KOPT-K1 (cell line): ENCODE results near the gene EPAS1.

Source experiments
- H3K27ac ChIP-seq: fragments of 200-600 bp; sonication (generic); 2 replicates; pipeline ENCODE4 v1.5.1; 2016; ENCODE audit warnings: antibody characterized with exemption, mild to moderate bottlenecking, low read depth, low read length; ENCODE audit not compliant: poor library complexity, severe bottlenecking
- H3K36me3 ChIP-seq: fragments of 200-600 bp; sonication (generic); 2 replicates; pipeline ENCODE4 v1.5.1; 2017; ENCODE audit warnings: antibody characterized with exemption, mild to moderate bottlenecking, low read length, moderate library complexity; ENCODE audit not compliant: insufficient read depth
- H3K9me3 ChIP-seq: fragments of 200-600 bp; sonication (generic); 2 replicates; pipeline ENCODE4 v1.5.1; 2017; ENCODE audit warnings: antibody characterized with exemption, low read length, mild to moderate bottlenecking; ENCODE audit not compliant: insufficient read depth, poor library complexity, severe bottlenecking

Gene EPAS1

DNA sequence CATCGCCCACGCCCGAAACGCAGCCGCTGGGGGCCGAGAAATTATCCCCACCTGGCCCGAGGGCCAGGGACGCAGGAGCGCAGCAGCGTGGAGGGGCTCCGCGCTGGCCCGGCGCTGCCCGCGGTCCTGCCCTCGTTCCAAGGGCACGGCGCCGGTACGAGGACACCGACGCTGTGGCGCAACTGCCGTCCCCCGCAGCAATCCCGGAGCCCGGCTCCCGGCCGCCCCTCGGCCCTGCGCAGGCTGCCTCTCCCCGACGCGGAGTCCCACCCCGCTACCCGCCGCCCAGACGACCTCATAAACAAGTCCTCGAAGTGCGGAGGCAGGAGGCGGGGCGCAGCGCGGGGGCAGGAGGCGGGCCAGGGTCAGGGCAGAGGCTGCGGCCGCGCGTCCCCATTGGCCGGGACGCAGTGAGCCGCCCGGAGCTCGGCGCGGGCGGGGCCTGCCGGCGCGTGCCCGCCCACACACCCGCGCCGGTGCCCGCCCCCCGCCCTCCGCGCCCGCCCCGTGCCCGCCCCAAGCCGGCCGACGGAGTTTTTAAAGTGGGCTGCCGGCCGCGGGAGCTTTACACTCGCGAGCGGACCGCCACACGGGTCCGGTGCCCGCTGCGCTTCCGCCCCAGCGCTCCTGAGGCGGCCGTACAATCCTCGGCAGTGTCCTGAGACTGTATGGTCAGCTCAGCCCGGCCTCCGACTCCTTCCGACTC, at the start of gene EPAS1:
EPAS1 (plus strand) TSS at position 568 of the 706 bp plus-strand sequence. CDS start 505 bp downstream, outside the sequence.
- Histone ChIP-seq H3K9me3 (no peaks in the 10 kb centered on the region), H3K36me3 (no peaks in the 10 kb centered on the region), H3K27ac (peak within 1 kb of the TSS; percentile 29)

DNA sequence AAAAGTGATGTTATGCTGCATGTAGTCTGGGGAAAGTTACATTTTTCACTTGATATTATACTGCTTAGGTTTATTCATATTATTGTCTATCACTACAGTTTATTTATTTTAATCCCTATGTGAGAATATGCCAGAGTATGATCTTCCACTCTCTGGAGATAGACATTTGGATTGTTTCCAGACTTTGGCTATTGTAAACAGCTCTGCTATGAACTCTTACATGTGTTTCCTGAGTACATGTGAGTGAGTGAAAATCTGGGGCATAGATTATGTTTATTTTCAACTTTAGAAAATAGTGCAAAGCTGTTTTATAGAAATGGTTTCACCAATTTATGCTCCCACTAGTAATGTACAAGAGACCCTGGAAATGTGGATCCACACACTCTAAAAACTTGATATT, 49.0 kb upstream of the EPAS1 start:
- no peaks in the 10 kb centered on the region for H3K36me3 ChIP-seq
- H3K9me3 ChIP-seq: no peaks in the 10 kb centered on the region
- no peak overlapping the region for H3K27ac ChIP-seq

DNA sequence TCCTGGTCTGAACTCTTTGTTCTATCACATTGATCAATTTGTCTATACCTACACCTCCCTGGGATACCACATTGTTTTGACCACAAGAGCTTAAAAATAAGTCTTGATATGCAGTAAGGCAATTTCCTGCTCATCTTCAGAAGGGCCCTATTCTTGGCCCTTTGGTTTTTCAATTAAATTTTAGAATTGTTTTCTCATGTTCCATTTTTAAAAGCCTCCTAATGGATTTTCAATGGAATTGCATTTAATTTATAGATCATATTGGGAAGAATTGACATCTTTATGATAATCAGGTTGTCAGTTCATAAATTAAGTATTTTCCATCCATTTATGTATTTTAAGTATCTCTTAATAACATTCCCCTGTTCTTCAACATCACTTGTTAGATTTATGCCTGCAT, 47.6 kb upstream of the EPAS1 start:
- H3K27ac ChIP-seq: no peak overlapping the region
- H3K9me3 ChIP-seq: no peaks in the 10 kb centered on the region
- H3K36me3 ChIP-seq: no peaks in the 10 kb centered on the region

DNA sequence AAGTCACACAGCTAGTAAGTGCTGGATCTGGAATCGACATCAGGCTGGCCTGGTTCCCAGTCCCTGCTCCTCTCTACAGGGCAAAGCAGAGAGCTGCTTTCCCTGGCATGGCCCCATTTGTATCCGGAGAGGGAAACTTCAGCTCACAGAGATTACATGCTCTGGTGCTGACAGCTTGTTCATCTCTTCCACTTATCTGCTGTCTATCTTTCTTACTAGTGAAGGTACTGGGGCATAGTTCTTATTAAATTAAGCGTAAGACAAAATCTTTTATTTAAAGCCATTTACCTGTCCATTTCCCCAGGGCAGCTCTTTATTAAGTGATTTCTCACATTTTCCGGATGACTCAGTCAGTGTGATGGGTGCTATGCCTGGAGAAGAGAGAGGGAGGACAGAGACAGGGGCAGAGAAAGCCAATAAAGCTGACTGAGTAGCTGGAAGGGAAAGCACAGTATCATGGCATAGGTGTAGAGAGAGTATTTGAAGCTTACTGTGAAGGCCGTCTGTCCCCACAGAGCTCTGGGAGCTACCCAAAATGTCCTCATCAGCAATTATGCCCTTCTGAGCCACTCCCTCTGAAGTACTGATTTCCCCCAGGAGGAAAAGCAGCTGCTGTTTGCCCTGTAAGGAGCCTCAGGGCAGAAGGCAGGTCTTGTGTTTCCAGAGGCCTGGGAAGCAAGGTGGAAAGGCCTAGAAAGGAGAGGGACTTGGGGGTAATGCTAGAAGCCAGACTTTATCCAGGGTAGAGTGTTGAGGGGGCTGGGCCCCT, 44.1 kb upstream of the EPAS1 start:
- H3K9me3 ChIP-seq: no peaks in the 10 kb centered on the region
- no peak overlapping the region for H3K27ac ChIP-seq
- no peaks in the 10 kb centered on the region for H3K36me3 ChIP-seq

DNA sequence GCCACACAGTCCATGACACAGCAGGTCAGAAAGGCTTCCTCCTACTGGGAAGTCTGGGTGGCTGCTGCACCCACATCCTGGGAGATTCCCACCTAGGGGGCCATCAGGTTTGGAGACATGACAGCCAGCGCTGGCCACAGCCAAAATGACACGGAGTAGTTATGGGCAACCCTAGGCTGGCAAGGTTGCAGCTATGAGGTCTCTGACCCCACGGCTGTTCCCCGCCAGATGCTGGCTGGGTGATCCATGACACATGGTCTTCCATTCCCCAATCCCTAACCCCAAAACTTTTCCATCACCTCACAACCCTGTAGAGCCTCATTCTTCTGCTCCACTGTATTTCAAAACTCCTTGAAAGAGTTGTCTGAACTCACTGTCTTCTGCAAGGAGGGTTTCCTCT, 42.7 kb upstream of the EPAS1 start:
- Histone ChIP-seq H3K36me3 (no peaks in the 10 kb centered on the region), H3K9me3 (no peaks in the 10 kb centered on the region), H3K27ac (no peak overlapping the region)

DNA sequence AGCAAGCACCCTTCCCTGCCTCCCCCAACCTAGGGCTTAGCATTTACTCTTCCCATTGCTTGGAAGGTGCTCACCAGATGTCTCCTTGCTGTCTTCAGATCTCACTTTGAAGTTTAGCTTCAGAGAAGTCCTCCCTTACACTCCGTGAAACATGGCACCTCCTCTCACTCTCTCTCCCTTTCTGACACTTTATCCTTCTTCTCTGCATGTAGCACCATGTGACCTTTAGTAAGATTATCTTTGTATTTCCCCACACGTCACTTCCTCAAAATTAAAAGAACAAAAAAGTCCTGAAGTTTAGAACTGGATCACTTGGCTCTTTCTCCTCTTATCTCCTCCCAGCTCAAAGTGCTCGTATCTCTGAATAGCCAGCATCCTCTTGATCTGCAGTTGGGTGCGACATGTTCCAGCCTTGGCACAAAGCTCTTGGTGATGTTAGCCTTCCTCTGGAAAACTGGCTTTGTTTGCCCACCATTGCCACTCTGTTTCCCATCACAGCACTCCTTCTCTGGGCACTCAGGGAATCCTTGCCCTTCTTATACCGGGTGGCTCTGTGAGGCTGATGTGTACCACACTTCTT, 40.6 kb upstream of the EPAS1 start:
- no peak overlapping the region for H3K27ac ChIP-seq
- no peaks in the 10 kb centered on the region for H3K36me3 ChIP-seq

DNA sequence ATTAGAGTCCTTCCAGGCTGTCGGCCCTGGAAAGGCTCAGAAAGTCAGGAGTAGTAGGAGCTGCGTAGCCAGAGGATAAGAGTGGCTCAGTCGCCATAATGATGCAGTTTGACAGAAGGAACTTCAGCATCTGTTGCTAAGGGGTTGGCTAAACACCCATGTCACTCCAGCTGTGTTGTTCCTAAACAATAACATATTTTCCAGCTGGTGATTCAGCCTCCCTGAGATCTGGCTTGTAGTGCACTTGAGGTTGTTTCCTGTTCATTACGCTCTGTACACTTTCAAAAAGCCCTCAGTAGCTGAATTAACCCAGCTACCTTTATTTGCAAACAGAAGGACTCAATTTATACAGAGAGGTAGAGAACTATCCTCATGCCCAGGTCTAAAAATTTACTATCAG, 39.7 kb upstream of the EPAS1 start:
- Histone ChIP-seq H3K36me3 (no peaks in the 10 kb centered on the region), H3K9me3 (no peaks in the 10 kb centered on the region), H3K27ac (peak overlapping the region; percentile 27)

More for the DNA sequence above, 40.6 kb upstream of the EPAS1 start:
- H3K9me3 ChIP-seq: no peaks in the 10 kb centered on the region

DNA sequence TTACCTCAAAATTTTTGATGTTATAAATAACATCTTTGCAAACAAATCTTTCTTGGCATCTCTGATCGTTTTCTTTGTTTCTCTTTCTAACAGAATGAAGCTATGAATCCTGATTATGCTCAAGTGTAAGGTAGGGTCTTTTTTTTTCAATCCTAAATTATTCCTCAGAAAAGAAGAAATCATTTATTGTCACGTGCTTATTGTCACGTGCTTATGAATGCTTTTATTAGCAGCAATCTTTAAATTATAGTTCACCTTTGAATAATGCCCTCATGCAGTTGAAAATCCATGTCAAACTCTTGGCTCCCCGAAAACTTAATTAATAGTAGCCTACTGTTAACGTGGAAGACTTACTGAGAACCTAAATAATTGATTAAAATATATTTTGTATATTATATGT, 39.2 kb upstream of the EPAS1 start:
- Histone ChIP-seq H3K27ac (peak overlapping the region; percentile 27), H3K9me3 (no peaks in the 10 kb centered on the region), H3K36me3 (no peaks in the 10 kb centered on the region)

DNA sequence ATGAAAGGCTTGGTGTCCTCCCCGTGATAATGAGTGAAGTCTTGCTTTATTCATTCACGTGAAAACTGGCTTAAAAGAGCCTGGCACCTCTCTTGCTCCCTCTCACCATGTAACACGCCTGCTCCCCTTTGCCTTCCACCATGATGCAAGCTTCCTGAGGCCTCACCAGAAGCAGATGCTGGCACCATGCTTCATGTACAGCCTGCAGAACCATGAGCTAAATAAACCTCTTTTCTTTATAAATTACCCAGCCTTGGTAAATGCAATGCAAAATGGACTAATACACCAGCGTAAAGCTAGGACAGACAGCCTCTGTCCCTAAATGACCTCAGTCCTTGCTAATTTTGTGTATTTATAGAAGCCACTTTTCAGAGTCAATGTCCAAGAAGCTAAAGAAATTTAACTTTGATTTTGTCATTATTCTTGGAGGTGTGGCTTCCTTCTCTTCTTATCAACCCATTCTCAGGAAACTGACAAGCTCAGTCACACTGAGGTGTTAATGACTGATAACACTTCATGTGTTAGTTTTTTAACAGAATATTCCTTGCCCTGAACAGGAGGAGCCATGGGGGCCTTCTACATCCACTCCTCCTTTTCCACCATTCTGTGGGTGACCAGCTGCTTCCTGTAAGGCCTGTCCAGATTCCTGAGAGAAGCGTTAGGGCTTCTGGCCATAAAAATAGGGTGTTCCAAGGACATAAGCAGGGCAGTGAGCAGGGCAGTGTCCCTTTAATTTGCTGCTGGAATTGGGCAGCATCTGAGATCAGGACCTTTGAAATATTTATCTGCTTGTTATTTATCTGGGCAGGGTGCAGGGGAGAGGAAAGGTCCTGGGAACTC, 38.0 kb upstream of the EPAS1 start:
- Histone ChIP-seq H3K36me3 (no peaks in the 10 kb centered on the region), H3K27ac (no peak overlapping the region), H3K9me3 (no peaks in the 10 kb centered on the region)

DNA sequence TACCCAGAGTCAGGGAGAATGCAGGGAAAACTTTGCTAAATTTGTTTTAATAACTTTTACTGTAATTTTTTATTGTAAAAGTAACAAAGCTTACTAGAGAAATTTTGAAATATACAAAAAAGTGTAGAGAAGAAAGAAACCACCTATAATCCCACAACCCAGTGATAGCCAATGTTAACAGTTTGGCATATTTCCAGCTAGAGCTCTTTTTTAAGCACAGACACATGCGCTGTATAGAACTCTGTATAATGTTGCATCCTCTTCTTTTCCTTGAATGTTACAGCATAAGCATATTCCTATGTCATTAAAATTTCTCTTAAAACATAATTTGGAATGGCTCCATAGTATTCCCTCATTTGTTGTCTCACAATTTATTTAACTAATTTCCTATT, 37.4 kb upstream of the EPAS1 start:
- Histone ChIP-seq H3K27ac (no peak overlapping the region), H3K36me3 (no peaks in the 10 kb centered on the region), H3K9me3 (no peaks in the 10 kb centered on the region)

DNA sequence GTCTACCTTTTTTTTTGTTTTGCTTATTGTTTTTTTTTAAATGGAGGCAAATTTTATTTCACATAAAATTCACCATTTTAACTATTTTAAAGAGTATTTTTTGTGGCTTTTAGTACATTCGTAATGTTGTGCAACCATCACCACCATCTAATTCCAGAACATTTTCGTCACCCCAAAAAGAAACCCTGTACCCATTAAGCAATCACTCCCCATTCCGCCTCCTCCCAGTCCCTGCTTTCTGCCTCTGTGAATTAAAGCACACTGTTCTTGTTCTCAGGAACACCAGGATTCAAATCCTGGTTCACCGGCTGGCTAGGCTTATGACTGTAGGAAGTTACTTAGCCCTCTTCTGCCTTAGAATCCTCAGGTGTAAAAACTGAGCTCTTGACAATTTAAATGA, 36.9 kb upstream of the EPAS1 start:
- no peaks in the 10 kb centered on the region for H3K9me3 ChIP-seq
- no peaks in the 10 kb centered on the region for H3K36me3 ChIP-seq
- H3K27ac ChIP-seq: no peak overlapping the region

DNA sequence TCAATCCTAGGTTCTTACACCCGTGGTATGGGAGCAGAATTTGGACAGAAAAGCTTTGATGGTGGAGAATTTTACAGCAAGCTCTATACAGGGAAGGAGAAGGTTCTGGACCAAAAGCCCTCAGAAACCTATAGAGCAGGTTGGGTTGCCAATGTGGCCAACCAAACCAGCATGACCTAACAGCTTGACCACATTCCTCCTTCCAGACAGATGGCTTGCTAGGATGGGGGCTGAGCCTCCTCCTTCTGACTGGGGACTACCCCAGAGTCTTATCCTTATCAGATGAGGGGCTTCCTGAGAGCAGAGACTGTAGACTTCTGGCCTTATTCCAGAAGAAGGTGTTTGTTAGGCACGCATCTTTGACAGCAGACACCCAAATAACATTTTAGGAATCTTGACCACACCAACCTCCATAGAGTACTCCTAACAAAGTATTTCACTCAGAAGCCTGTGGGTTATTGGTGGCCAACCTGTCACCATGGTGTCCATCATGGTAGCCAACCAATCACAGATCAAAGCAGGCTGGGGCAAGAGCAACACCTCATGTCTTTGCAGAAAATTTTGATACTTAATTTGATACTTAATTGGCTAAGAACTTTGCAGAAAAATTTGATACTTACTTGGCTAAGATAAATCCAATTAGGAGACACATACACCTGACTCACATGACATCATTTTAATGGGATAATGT, 34.8 kb upstream of the EPAS1 start:
- H3K9me3 ChIP-seq: no peaks in the 10 kb centered on the region
- no peaks in the 10 kb centered on the region for H3K36me3 ChIP-seq
- H3K27ac ChIP-seq: no peak overlapping the region

DNA sequence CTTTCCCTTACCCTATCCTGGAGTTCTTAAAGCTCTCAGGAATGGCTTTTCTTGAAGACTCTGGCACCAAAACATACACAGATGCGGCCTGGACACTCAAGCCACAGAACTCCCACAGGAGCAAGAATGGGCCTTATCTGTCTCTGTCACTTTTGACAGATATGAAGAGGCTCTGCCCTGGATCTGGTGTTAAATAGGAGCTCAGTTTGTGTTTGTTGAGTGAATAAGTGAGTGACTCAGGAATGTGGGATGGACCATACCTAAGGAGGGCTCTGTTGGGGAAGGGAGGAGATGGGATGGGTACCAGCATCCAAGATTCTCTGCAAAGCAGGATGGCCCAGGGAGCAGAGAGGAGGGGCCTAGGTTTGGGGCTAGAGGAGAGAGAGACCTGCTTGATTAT, 33.9 kb upstream of the EPAS1 start:
- Histone ChIP-seq H3K27ac (no peak overlapping the region), H3K9me3 (no peaks in the 10 kb centered on the region), H3K36me3 (no peaks in the 10 kb centered on the region)

DNA sequence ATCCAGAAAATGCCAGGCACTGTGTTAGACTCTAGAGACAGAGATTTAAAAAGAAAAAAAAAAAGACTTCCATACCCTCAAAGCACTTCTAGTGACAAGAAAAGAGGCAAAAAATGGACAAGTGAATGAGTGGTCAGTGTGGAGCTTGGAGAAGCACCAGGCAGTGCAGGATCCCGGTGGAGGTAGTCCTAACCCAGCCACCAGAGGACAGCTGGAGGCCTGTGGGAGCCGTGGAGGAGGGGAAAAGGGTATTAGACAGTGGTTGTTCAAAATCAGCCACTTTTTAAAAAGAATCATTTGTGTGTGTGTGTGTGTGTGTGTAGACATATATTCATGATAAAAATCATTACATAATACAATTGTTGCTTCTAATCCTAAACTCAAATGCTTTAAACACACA, 32.8 kb upstream of the EPAS1 start:
- Histone ChIP-seq H3K9me3 (no peaks in the 10 kb centered on the region), H3K36me3 (no peaks in the 10 kb centered on the region), H3K27ac (no peak overlapping the region)
